Measurements from ENCODE around the gene RRP15.

The RRP15 gene

DNA sequence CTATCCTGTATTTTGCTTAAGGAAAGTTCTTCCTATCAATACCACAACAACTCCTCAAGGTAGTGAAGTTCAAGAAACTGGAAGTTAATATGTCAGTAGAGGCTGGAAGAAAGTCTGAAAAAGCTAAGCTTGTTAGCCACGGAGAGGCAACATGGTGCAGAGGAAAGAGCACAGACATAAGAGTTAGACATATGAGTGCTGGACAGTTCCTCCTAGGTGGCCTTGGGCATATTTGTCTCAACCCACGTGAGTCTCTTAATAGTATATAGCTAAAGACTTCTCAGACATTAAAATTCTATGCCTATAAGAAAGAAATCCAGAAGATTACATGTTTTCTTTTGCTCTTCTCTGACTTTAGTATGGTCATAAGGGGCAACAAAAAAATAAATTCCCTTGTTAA, 22.8 kb upstream of the RRP15 start:
- Mint-ChIP-seq H3K4me3 (no peak overlapping the region), H3K9me3 (peaks cover 17% of the 10 kb centered on the region), H3K27me3 (ENCODE audit: low read depth, poor library complexity) (peaks cover 40% of the 10 kb centered on the region), H3K36me3 (ENCODE audit: low read depth) (no peaks in the 10 kb centered on the region), H3K27ac (no peak overlapping the region), H3K4me1 (no peaks in the 10 kb centered on the region)
- no peak for TF ChIP-seq CTCF (IDR thresholded peaks at IDR 0.05)
- DNase-seq, result no peak

- H3K4me1 Mint-ChIP-seq, result no peaks in the 10 kb centered on the region
Observed at GRCh38 chr1:218266356-218266755, 18.7 kb upstream of the RRP15 start.

DNA sequence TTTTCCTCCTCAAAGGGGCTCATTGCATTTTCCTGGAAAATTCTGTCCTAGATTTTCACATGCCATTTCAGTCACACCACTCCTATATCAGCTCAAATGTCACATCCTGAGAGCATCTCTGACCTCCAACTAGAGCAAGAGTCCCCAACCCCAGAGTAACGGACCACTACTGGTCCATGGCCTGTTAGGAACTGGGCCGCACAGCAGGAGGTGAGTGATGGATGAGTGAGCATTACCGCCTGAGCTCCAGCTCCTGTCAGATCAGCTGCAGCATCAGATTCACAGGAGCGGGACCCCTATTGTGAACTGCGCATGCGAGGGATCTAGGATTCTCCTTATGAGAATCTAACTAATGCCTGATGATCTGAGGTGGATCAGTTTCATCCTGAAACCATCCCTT, 12.7 kb upstream of the RRP15 start:
- Mint-ChIP-seq H3K36me3 (ENCODE audit: low read depth) (no peaks in the 10 kb centered on the region), H3K4me3 (no peak overlapping the region), H3K27ac (no peak overlapping the region), H3K9me3 (no peaks in the 10 kb centered on the region), H3K27me3 (ENCODE audit: low read depth, poor library complexity) (no peaks in the 10 kb centered on the region), H3K4me1 (no peaks in the 10 kb centered on the region)
- no peak for DNase-seq
- no peak for TF ChIP-seq CTCF (IDR thresholded peaks at IDR 0.05)

More at GRCh38 chr1:218266356-218266755, 18.7 kb upstream of the RRP15 start:
- Mint-ChIP-seq H3K4me3 (no peak overlapping the region), H3K27me3 (ENCODE audit: low read depth, poor library complexity) (peaks cover 11% of the 10 kb centered on the region), H3K36me3 (ENCODE audit: low read depth) (no peaks in the 10 kb centered on the region), H3K9me3 (no peaks in the 10 kb centered on the region), H3K27ac (no peak overlapping the region)
- DNase-seq, result no peak
- no peak for TF ChIP-seq CTCF (IDR thresholded peaks at IDR 0.05)

DNA sequence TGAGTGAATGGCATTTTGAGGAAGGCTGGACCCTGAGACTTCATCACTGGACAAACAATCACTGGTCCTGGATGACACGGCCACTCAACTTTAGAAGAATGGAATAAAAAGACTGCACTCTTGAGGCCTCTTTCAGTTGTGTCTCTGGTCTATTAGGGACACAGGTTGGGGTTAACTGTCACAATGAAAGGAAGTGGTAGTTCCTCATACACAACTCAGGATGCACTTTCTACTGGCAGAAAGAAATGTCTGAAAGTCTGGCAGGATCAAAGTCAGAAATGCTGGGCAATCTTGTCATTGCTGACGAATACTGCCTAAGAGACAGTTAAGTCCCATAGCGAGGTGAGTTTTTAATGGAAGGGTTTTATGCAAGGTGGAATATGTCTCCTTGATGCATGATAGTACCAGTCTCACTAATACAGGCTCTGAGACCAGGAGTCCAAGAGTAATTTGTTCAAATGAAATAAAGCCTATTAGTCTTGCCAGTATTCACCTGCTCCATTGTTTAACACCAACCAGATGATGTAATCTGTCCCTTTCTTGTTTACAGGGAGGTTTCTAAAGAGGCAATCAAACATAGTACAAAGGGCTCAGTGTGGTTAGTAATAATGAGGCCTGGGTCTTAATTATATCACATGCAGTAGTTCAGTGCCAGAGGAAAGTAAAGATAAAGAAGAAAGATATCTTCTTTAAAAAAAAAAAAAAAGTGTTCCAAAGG, 11.2 kb upstream of the RRP15 start:
- no peak for TF ChIP-seq CTCF (IDR thresholded peaks at IDR 0.05)
- no peak for DNase-seq
- H3K27me3 Mint-ChIP-seq (ENCODE audit: low read depth, poor library complexity), result no peaks in the 10 kb centered on the region
- no peaks in the 10 kb centered on the region for H3K9me3 Mint-ChIP-seq
- H3K36me3 Mint-ChIP-seq (ENCODE audit: low read depth), result no peaks in the 10 kb centered on the region
- no peaks in the 10 kb centered on the region for H3K4me1 Mint-ChIP-seq
- no peak overlapping the region for H3K27ac Mint-ChIP-seq
- H3K4me3 Mint-ChIP-seq, result no peak overlapping the region

DNA sequence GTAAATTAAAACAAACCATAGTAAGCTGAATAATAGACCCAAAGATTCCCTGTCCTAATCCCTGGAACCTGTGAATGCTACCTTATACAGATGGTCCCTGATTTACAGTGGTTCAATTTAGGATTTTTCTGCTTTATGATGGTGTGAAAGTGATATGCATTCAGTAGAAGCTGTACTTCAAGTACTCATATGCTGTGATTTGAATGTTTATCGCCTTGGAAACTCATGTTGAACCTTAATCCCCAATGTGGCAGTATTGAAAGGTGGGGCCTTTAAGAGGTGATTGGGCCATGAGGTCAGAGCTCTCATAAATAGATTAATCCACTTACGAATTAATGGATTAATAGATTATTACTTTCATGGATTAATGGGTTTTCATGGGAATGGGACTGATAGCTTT, 10.6 kb upstream of the RRP15 start:
- H3K27me3 Mint-ChIP-seq (ENCODE audit: low read depth, poor library complexity), result no peaks in the 10 kb centered on the region
- no peak for TF ChIP-seq CTCF (IDR thresholded peaks at IDR 0.05)
- H3K4me3 Mint-ChIP-seq, result no peak overlapping the region
- no peaks in the 10 kb centered on the region for H3K4me1 Mint-ChIP-seq
- no peak overlapping the region for H3K27ac Mint-ChIP-seq
- H3K9me3 Mint-ChIP-seq, result no peaks in the 10 kb centered on the region
- no peak for DNase-seq
- no peaks in the 10 kb centered on the region for H3K36me3 Mint-ChIP-seq (ENCODE audit: low read depth)

DNA sequence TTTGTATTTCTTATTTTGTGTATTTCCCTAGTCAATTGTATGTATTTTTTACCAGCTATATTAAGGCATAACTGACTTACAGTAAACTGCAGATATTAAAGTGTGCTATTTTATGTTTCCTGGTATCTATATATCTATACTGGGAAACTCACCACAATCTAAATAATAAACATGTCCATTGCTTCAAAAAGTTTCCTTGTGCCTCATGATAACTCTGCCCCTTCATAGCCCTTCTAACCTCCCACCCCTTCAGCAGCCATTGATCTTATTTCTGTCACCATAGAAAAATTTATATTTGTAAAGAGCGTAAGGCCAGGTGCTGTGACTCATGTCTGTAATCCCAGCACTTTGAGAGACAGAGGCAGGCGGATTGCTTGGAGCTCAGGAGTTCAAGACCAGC, 9.3 kb upstream of the RRP15 start:
- no peak overlapping the region for H3K4me3 Mint-ChIP-seq
- H3K27me3 Mint-ChIP-seq (ENCODE audit: low read depth, poor library complexity), result no peaks in the 10 kb centered on the region
- H3K9me3 Mint-ChIP-seq, result peaks cover 9% of the 10 kb centered on the region
- no peak for TF ChIP-seq CTCF (IDR thresholded peaks at IDR 0.05)
- no peak for DNase-seq
- no peaks in the 10 kb centered on the region for H3K36me3 Mint-ChIP-seq (ENCODE audit: low read depth)
- H3K4me1 Mint-ChIP-seq, result no peaks in the 10 kb centered on the region
- no peak overlapping the region for H3K27ac Mint-ChIP-seq

Data from nephron progenitor cell (in vitro differentiated cells).